HK-2 (cell line): ENCODE measurements around the gene RPS15A.
"Not testable (repeated sequence)": the region's sequence is repeated elsewhere in the genome, so short reads cannot be mapped to it uniquely, and the experiment has no call there.

Experiments used
- DNase-seq: peaks from one replicate; pipeline ENCODE4 v3.0.0-alpha.2; 2018; ENCODE audit not compliant: unreplicated experiment

Gene RPS15A

DNA sequence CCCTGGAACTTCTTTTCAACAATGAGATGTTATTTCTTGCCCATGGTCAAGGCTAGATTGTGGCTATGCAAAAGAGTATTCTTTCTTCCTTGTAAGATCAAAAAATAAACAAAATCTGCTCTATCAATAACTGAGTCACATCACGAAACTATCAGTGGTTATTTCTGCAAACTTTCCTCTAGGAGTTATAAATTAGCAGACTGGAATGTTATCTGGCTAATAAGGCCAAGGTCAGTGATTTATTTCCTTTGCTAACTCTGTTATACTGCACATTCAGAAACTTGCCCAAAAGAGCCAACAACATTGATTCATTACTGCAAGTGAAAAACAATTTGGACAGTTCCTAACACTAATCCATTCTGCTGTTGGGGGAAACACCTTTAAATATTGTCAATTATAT, 6.2 kb upstream of the RPS15A start:
- DNase-seq, result no peak

DNA sequence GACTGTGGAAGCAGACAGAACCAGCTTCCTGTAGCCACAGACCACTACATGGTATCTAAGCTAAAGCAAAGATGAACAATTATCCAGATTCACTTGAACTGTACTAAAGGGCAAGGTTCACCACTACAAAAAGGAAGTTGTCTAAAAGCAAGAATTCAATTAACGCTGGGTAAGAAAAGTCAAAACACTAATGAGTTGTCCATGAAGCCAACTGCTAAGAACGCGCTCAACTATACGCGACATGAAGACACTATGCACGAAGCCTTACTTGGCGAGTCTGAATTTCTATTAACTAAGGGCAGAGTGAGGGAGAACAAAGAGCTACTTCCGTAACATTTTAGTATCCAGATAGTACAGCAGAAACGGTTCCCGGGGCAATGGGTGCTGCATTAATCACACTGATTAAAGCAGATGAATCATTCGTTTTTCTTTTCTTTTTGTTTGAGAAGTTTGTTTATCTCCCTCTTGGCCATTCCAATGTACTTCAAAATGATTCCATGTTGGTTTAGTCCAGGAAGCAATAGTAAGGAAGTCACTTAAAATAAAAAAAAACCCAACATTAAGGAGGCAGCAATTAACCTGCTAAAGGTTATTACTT, 2.8 kb upstream of the RPS15A start:
- no peak for DNase-seq

DNA sequence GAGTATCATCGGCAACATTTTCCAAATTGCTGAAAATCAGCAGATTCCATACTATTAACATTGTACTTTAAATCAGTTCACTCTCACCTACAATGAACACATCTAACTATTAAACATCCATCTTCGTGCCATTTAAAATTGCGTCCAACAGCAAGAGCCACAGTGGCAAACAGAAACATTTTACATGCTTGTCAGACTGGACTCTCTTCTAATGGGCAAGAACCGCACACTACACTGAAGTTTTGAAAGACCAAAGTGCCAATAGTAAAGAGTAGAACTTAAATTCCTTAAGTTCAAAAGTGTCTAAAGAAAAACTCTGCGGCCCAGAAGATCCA, 652 bp downstream of the RPS15A start:
- DNase-seq, result no peak

DNA sequence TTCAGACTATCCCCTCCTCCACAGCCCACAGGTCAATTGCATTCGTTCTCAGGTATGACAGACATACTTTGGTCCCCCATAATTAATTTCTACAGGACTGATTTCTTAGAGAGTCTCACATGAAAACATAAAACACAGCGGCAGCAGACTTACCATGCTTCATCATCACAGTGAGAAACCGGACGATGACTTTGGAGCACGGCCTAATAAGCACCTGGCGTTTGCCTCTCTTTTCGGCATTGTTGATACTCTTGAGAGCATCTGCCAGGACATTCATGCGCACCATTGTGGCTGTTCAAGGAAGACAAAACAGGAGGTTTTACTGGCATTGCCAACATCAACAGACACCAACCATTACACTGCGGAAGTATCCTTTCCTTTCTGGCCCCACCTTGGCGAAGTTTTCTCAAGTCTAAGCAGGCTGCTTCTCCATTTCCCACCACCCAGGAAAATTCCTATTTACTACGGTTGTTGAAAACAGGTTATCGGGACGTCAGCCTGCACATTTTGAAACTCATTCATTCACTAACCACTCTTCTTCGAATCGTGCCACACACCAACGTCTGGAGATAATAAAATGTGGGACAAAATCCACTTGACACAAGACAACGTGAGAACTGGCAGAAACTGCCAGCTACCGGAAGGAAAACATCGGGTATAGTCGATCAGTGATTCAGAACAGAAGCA, 1.2 kb downstream of the RPS15A start:
- no peak for DNase-seq

GRCh38 chr16:18784917-18785623, 5.1 kb downstream of the RPS15A start:
- no peak for DNase-seq

- no peak for DNase-seq
Measured at GRCh38 chr16:18783430-18784341, 6.4 kb downstream of the RPS15A start.

DNA sequence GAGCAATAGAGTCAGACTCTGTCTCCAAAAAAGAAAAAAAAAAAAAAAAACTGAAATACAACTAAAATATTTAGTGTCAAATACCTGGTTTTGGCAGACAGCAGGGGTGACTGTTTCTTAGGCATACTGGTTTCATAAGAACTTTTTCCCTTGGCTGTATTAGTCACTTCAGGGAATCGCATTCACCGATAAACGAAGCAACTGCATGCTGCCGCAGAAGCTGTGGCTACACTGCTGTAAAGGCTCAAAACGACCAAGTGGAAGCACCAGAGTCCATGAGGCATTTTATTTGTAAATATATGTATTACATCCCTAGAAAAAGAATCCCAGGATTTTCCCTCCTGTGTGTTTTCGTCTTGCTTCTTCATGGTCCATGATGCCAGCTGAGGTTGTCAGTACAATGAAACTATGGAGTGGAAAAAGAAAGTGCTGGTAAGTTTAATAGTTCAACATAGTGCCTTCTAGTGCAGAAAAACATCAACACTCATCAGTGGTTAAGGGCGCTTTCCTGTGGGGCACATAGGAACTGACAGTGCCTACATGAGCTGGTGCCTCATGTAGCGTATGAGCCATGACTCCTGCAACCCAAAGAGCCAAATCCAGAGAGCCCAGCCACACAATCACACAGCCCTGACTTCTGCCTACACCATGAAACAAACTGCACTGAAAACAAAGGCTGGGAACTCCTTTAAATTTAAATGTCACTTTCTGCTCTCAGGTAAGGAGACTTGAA, 7.3 kb downstream of the RPS15A start:
- DNase-seq, result no peak

DNA sequence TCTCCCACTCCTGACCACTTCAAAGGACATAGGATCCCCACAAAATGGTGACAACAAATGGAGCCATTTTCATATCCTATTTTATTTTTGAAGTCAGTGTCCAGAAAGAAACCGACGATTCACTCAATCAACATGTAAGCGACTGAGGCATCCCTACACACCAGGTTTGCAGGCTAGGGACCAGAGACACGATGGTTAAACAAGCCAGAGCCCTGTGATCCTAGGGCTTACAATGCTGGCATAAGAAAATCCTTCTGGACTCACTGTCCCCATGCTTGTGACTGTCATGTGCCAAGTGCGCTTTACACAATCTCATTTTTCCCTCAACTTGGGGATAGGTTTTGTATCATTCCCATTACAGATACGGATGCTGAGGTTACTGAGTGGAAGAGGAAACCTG, 8.9 kb downstream of the RPS15A start:
- DNase-seq, result not testable (repeated sequence)

- not testable (repeated sequence) for DNase-seq
Measured at GRCh38 chr16:18780460-18781026, 9.6 kb downstream of the RPS15A start.

DNA sequence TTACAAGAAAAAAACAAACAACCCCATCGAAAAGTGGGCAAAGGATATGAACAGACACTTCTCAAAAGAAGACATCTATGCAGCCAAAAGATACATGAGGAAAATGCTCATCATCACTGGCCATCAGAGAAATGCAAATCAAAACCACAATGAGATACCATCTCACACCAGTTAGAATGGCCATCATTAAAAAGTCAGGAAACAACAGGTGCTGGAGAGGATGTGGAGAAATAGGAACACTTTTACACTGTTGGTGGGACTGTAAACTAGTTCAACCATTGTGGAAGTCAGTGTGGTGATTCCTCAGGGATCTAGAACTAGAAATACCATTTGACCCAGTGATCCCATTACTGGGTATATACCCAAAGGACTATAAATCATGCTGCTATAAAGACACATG, 12.5 kb downstream of the RPS15A start:
- DNase-seq, result not testable (repeated sequence)

DNA sequence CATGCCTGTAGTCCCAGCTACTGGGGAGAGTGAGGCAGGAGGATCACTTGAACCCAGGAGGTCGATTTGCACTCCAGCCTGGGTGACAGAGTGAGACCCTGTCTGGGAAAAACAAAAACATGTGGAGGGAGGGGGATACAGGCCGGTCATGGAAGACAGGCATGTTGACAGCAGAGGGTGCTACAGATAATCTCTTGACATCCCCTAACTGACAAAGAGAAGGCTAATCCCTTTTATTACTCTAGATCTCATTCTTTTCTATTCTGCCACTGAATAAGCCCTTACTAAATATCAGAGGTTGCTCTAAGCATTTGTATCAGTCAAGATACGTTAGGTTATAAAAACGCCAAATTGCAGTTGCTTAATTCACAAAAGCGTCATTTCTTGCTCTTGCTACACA, 13.8 kb downstream of the RPS15A start:
- not testable (repeated sequence) for DNase-seq

- not testable (repeated sequence) for DNase-seq
Measured at GRCh38 chr16:18774651-18775050, 15.5 kb downstream of the RPS15A start.

DNA sequence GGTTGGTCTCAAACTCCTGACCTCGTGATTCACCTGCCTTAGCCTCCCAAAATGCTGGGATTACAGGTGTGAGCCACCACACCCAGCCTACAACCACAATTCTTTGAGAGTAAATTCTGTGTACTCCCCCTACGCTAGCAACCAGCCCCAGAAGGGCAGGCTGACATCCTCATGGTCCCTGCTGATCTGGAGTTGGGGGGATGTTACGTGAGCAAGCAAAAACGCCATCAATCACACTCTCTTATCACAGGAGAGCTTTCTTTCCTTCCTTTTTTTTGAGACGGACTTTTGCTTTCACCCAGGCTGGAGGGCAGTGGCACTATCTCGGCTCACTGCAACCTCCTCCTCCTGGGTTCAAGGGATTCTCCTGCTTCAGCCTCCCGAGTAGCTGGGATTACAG, 18.0 kb downstream of the RPS15A start:
- DNase-seq, result not testable (repeated sequence)

DNA sequence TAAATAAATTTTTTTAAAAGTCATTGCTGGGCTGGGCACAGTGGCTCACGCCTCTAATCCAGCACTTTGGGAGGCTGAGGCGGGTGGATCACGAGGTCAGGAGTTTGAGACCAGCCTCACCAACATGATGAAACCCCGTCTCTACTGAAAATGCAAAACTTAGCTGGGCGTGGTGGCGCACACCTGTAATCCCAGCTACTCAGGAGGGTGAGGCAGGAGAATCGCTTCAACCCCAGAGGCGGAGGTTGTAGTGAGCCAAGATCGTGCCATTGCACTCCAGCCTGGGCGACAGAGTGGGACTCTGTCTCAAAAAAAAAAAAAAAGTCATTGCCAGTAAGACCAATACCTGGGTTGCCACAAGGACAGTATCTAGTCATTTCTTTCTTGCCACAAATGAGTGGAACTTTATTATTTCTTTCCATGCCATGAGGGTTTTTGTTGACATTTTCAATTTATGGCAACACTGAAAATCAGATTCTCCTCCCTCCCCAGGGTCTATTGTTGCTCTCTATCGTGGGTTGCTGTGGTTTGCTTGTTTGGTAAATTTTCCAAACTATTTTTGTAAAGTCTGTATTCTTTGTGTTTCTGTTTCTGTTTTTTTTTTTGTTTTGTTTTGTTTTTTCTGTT, 19.7 kb downstream of the RPS15A start:
- DNase-seq, result not testable (repeated sequence)

DNA sequence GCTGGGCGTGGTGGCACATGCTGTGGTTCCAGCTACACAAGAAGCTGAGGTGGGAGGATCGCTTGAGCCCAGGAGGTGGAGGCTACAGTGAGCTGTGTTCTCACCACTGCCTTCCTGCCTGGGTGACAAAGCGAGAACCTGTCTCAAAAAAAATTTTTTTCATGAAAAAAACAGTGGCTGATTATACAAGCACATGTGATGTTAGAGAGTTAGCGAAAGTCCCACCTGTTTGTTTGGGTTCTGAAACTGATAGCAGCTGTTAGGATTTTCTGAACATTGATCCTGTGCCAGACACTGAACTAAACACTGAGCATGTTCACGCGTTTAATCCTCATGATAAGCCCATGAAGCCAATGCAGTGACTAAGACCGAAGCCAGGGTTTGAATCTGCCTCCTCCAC, 22.9 kb downstream of the RPS15A start:
- not testable (repeated sequence) for DNase-seq

- not testable (repeated sequence) for DNase-seq
Measured at GRCh38 chr16:18762713-18763112, 27.4 kb downstream of the RPS15A start.

GRCh38 chr16:18759598-18760520, 30.3 kb downstream of the RPS15A start:
- not testable (repeated sequence) for DNase-seq

GRCh38 chr16:18757960-18758660, 32.0 kb downstream of the RPS15A start:
- DNase-seq, result not testable (repeated sequence)

- not testable (repeated sequence) for DNase-seq
Measured at GRCh38 chr16:18756639-18757038, 33.5 kb downstream of the RPS15A start.
